CD4-positive, alpha-beta T cell treated with Interleukin-2 at 100 ng/mL for 4 hours (primary cell): ENCODE measurements around the gene HDGFL2.

Experiments
- DNase-seq: peaks from one replicate; pipeline ENCODE4 v3.0.0-alpha.2; 2020; ENCODE audit warnings: low spot score

Gene HDGFL2

DNA sequence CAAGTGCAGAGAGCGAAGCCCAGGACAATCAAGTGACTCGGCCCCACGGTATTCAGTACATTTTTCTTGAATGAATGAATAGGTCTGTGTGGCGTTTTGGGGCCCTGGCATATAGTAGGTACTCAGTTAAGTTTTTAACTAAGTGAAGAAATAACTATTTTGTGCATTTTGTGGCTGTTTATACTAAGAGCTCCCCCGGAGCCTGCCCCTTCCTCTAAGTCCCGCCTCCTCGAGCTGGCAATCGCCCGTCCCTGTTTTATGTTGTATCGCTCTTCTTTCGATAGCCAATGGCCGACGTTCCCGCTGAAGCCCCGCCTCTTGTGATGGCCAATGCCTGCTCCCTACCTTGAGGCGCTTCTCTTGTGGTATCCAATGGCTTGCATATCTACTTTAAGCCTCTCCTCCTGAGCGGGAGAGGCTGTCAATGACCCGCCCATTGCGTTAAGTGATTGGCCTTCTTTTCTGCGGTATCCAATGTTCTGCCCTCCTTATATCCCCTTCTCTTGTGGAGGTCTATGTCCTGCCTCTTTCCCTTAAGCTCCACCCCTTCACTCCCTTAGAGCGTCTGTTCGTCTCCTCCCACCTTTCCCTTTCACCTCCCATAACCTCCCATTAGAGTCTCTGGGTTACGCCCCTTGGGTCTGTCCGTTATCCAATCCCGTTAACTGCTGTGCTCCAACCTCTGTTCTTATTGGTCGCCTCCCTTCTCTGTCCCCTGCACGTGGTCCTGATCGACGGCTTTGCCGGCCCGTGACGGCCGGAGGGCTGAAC, 509 bp upstream of the HDGFL2 start:
- DNase-seq, result peak; percentile 99

DNA sequence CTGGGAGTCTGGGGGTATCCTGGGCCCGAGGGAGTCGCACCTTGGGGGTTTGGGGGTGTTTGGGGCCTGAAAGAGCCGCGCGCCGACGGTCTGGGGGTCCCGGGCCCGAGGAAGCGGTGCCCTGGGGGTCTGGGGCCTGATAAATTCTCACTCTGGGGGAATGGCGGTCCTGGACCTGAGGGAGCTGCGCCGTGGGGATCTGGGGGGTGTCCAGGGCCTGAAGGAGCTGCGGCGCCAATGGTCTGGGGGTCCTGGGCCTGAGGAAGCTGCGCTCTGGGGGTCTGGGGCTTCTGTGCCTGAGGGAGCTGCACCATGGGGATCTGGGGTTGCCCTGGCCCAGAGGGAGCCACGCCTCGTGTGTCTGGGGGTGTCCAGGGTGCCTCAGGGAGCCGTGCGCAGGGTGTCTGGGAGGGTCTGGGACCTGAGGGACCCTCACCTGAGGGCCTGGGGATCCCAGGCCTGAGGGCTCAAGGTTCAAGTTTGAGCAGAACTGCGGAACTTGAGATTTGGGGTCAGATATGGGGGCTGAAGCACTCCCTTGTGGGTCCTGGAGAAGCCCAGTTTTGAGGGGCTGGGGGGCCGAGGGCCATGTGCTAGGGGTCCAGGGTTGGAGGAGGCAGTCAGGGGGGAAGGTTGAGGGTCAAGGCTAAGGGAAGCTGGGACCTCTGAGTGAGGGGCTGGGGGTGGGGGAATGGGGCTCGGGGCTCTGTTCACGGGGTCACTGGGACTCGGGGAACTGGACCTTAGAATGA, 1.1 kb downstream of the HDGFL2 start:
- no peak for DNase-seq

DNA sequence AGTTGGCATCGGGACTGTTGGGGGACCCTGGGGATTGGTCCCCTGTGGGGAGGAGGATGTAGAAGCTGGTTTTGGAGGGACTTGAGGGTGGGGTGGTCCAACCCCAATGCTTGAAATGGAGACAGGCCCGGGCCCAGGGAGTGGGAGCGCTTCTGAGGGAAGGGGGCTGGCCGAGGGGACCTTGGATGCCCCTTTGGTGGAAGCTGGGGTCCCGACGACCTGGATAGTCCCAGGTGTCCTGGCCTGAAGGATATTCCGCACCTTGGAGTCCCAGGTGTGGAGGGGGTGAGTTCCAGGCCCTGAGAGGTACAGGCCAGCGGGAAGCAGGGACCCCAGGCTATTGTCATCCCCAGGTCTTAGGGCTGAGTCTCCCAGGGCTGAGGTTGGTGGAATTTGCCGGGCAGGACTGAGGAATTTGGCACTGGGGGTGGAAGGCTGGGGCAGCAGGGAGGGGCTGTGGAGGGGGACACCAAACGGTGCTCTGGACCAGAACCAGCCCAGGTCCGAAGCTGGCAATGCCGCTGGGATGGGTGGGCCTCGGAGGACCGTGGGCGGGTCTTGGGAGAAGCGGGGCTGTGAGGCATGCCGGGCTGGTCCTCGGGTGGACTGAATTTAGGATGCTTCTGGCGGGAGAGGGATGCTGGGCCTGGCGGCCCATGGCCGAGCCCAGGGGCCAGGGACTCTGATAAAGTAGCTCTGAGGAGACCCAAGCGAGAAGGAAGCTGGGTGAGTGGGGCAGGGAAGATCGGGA, 1.8 kb downstream of the HDGFL2 start:
- no peak for DNase-seq

DNA sequence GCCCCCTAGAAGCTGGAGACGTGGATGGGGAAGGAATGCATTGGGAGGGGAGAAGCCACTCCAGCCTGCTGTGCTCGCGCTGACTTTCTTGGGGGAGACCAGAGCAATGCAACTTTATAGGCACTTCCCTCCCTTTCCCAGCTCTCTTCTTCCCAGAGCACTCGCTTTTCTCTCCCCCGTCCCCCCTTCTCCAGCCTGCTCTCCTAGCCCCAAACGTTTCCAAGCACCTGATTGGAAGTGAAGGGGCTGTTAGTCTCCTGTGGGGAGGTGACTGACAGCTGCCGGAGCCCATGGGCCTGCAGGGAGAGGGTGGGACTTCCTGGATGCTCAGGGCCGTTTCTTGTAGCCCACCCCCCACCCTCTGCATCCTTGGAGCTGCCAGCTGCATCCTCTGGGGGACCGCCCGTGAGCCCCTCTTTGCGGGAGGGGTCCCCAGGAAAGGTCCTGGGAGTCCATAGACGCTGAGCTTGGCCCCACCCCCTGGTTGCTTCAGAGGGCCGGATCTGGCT, 2.5 kb downstream of the HDGFL2 start:
- DNase-seq, result no peak

DNA sequence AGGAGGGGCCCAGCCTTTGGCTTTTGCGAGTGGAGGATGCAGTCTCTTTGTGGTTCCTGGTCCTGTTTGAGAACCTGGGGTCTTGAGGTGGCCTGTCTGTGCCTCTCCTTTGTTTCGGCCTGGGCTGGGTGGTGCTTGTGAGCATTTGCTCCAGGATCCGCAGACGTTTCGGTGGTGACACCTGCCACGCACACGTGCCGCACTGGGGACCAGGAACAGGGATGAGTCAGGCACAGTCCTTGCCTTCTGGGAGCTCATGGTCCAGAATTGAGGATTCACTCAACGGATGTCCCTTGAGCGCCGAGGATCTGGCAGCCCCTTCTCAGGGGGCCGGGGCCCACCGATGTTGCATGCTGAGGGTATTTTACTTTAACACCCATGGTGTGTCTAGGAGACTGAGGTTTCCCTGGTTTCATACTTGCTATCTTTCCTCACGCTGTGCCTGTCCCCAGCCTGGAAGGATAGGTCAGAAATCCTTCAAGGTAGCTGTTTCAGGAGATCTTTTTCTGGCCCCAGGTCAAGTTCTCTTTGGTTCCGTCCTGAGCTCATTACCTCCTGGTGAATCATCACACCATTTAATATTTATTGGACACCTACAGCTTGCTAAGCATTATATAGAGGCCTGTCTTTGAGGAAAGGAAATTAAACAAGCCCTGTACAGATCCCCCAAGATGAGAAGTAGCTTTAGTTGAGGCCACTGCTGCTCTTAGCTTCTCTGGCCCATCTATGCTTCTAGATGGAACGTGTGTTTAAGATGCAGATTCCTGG, 5.1 kb downstream of the HDGFL2 start:
- no peak for DNase-seq

DNA sequence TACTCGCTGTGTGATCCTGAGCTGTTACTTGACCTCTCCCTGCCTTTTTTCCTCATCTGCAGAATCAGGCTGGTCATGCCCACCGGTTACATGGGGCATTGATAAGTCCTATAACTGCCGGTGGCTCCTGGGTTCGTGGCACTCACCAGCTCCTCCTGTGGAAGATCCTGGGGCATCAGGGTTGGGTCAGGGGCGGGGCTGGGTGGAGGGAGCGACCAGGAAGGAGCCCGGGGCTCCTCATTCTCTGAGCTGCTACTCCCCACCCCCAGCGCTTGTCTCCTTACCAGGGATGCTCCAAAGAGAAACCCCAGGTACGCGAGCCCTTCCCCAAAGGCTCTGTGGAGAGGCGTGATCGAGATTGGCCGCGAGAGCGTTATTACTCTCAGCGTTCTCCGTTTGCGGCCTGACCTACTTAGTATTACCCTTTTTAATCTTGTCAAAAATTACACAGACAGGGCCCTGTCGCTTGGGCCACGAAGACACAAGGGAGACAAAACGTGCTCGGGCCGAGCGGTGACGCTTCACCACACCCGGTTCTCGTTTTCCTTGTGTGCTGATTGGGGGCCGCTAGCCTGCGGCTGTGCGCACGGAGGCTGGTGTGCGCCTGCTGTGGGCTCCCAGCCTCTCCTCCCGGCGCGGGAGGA, 10.7 kb downstream of the HDGFL2 start:
- DNase-seq, result no peak

DNA sequence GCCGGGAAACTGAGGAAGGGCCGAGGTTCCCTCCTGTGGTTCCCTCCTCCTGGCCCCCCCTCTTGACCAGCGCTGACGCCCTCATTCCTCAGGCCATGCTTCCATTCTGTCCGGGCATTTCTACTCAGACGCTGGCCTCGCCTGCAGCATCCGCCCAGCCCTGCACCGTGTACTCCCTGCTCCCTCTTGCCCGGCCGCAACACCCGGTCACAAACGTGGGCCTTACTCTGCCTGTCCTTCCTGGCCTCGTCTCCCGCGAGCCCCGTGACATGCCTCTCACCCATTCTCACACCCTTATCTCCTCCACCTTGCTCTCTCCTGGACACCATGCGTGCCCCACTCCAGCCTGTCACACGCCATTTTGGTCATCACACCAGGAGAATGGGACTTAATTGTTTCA, 11.3 kb downstream of the HDGFL2 start:
- DNase-seq, result no peak

DNA sequence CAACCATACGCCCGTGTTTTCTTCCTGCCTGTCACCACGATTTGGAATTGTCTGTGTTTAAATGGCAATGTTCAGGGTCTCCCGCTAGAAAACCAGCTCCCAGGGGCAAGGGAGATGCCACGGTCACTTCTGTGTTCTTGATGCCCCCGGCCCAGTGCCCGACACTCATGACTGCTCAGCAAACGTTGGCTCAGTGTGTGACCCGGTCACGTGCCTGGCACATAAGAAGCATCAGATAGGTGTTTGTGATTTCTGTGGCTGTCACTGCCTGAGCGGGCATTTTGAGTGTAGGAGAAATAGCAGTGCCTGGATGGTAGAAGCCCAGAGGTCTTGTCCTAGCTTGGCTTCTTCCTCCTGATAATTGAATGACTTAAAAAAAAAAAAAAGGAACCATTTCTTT, 15.5 kb downstream of the HDGFL2 start:
- no peak for DNase-seq

DNA sequence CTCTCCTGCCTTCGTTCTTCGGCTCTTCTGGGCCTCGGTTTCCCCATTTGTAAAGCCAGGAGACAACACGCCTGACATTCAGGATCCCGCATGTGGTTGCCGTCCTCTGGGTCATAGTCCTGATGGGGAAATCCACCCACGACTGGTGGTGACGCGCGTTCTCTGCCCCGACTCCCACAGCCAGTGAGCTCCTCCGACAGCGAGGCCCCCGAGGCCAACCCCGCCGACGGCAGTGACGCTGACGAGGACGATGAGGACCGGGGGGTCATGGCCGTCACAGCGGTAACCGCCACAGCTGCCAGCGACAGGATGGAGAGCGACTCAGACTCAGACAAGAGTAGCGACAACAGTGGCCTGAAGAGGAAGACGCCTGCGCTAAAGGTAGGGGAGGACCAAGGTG, 16.4 kb downstream of the HDGFL2 start:
- no peak for DNase-seq

DNA sequence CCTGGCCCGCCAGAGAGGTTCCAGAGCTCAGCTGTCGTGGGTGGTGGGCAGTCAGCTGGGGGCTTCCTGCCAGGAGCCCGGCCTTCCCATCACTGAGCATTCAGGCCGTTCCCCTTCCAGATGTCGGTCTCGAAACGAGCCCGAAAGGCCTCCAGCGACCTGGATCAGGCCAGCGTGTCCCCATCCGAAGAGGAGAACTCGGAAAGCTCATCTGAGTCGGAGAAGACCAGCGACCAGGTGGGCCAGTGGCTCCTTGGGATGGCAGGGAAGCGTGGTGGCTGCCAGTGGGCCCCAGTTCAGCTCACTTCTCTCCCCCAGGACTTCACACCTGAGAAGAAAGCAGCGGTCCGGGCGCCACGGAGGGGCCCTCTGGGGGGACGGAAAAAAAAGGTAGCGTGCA, 19.3 kb downstream of the HDGFL2 start:
- no peak for DNase-seq

DNA sequence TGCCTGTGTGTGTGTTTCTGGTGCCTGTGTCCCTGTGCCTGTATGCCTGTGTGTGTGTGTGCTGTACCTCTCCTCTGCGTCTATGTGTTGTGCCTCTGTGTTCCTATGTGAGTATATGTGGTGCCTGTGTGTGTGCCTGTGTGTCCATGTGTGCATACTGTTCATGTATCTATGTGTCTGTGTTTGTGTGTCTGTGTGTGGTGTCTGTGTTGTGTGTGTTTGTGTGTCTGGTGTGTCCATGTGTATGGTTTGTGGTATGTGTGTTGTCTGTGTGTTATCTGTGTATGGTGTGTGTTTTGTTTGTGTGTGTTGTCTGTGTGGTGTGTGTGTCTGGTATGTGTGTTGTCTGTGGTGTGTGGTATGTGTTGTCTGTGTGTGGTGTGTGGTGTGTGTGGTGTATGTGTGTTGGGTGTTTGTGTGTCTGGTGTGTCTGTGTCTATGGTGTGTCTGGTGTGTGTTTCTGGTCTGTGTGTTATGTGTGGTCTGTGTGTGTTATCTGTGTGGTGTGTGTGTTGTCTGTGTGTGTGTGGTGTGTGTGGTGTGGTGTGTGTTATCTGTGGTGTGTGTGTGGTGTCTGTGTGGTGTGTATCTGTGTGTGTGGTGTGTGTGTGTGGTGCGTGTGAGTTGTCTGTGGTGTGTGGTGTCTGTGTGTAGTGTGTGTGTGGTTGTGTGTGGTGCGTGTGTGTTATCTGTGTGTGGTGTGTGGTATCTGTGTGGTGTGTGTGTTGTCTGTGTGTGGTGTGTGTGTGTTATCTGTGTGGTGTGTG, 20.4 kb downstream of the HDGFL2 start:
- DNase-seq, result no peak

DNA sequence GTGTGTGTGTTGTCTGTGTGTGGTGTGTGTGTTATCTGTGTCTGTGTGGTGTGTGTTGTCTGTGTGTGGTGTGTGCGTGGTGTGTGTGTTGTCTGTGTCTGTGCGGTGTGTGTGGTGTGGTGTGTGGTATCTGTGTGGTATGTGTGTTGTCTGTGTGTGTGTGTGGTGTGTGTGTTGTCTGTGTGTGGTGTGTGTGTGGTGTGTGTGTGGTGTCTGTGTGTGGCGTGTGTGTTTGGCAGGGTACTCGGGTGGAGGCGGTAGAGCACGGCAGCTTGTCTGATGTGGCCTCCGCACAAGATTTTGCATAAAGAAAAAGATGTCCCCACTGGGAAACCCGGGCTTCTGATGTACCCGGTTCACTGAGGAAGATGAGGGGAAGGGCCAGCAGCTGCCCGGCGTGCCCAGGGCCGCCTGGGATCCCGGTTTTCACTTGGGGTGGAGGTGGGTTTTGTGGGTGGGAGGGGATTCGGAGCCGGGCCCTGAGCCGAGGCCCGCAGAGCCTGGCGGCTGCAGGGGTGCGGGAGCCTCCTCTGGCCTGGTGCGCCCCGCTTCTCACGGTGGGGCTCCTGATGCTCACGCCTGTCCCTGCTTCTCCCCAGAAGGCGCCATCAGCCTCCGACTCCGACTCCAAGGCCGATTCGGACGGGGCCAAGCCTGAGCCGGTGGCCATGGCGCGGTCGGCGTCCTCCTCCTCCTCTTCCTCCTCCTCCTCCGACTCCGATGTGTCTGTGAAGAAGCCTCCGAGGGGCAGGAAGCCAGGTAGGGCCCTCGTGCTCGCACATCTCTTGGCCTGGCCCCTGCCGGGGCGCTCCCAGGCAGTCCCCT, 21.2 kb downstream of the HDGFL2 start:
- no peak for DNase-seq

DNA sequence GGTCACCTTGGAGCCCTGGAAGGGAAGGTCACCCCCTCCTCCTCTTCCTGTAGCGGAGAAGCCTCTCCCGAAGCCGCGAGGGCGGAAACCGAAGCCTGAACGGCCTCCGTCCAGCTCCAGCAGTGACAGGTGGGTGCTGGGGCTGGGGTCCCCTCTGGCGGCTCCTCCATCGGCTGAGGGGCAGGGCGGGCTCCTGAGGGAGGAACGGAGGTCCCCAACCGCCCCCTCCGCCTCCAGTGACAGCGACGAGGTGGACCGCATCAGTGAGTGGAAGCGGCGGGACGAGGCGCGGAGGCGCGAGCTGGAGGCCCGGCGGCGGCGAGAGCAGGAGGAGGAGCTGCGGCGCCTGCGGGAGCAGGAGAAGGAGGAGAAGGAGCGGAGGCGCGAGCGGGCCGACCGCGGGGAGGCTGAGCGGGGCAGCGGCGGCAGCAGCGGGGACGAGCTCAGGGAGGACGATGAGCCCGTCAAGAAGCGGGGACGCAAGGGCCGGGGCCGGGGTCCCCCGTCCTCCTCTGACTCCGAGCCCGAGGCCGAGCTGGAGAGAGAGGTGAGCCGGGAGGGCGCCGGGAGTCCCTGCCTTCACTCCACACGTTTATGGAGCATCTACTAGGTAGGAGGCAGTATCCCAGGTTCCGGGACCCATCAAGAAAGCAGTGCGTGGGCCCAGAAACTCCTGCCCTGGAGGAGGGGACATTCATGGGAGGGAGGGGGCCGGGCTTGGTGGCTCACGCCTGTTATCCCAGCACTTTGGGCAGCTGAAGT, 22.0 kb downstream of the HDGFL2 start:
- no peak for DNase-seq

DNA sequence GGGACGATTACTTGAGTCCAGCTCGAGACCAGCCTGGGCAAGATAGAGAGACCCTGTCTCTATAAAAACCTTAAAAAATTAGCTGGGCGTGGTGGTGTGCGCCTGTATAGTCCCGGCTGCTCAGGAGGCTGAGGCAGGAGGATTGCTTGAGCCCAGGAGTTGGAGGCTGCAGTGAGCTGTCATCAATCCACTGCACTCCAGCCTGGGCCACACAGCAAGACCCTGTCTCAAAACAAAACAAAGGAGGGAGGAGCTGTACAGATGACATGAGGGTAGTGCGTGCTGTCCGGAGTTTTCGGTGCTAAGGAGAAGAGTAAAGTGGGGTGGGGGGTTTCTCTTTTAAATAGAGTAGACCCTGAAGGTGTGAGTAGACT, 22.6 kb downstream of the HDGFL2 start:
- DNase-seq, result no peak

DNA sequence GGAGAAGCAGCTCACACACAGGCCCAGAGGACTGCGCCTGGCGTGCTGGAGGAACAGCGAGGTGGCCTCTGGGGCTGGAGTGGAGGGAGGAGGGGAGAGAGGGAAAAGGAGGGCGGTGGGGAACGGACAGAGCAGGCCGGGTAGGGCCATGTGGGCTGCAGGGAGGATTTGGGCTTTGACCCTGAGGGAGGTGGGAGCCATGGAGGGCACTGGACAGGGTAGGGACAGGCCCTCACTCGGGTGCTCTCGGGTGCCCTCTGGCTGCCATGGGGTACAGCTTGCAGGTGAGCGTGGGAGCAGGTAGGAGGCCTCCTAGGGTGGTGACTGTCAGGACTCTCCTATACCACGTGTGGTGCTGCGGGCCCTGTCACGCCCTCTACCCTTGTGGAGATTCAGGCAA, 23.4 kb downstream of the HDGFL2 start:
- peak; percentile 1 for DNase-seq

DNA sequence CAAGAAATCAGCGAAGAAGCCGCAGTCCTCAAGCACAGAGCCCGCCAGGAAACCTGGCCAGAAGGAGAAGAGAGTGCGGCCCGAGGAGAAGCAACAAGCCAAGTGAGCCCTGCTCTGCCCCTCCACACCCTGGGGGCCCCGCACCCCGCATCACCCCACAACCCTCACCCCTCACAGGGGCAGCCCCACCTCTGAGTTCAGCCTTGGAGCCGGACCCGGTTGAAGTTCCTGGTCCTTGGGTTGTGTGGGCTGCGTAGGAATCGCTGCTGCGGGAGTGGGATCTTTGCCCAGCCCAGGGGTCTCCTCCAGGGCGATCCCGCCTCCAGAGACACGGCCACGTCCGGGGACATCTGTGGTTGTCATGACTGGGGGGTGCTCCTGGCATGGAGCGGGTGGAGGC, 24.2 kb downstream of the HDGFL2 start:
- no peak for DNase-seq

DNA sequence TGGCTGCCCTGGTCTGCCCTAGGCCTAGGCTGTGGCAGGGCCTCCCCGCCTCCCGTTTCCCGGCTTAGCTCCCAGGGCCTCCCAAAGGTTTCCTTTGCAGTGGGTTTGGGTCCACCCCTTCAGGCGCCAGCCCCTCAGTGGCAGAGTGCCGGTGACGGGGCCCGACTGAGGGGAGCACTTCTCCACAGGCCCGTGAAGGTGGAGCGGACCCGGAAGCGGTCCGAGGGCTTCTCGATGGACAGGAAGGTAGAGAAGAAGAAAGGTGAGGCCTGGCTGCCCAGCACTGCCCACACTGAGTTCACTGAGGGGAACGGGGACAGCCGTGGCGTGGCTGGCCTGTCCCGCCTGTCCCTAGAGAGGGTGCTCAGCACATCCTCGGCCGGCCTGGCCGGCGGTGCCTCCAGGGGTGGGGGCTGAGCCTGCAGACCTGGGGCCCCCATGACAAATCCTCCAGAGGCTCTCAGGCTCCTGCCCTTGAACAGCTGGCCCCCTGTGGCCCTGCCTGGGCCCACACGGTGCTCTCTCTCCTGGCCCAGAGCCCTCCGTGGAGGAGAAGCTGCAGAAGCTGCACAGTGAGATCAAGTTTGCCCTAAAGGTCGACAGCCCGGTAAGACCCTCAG, 25.8 kb downstream of the HDGFL2 start:
- no peak for DNase-seq

DNA sequence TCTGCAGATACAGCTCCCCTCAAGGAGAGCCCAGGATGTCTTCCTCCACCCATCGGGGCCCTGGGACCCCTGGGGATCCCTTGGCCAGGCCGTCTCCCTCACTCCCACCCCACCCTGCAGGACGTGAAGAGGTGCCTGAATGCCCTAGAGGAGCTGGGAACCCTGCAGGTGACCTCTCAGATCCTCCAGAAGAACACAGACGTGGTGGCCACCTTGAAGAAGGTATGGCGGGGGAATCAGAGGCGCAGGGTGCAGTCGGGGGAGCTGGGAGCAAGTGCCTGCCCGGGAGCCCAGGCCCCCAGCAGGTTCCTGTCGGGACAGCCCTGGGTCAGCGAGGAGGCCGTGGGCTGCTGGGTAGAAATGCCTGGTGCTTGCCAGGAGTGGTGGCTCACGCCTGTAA, 26.6 kb downstream of the HDGFL2 start:
- DNase-seq, result no peak

DNA sequence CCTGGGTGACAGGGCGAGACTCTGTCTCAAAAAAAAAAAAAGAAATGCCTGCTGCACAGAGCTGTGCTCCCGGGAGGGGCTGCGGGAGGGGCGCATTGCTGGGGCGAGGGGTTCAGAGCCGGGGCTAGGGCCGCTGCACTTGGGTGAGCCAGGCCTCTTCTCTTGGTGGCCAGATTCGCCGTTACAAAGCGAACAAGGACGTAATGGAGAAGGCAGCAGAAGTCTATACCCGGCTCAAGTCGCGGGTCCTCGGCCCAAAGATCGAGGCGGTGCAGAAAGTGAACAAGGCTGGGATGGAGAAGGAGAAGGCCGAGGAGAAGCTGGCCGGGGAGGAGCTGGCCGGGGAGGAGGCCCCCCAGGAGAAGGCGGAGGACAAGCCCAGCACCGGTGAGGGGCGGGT, 27.2 kb downstream of the HDGFL2 start:
- DNase-seq, result no peak
